SK-N-MC (cell line): ENCODE measurements around the gene SOD2.

ENCODE experiments used
- DNase-seq: peaks from one replicate; pipeline ENCODE4 v3.0.0-alpha.2; 2011; ENCODE audit warnings: low read depth, low spot score
- H3K27ac ChIP-seq: fragments of 200-600 bp; sonication (generic); 2 replicates; pipeline ENCODE4 v1.5.1; 2016; ENCODE audit warnings: mixed run types
- H3K36me3 ChIP-seq: fragments of 200-600 bp; sonication (generic); 2 replicates; pipeline ENCODE4 v1.6.1; 2017; ENCODE audit warnings: antibody characterized with exemption, low read length, mixed read lengths; ENCODE audit not compliant: insufficient read depth
- H3K4me3 ChIP-seq: fragments of 200-600 bp; sonication (generic); 2 replicates; pipeline ENCODE4 v1.5.1; 2016
- H3K9ac ChIP-seq: fragments of 200-600 bp; sonication (generic); 2 replicates; pipeline ENCODE4 v1.8.0; 2017; ENCODE audit warnings: mixed run types, mixed read lengths; ENCODE audit not compliant: insufficient read length
- H3K9me3 ChIP-seq: fragments of 200-600 bp; sonication (generic); 2 replicates; pipeline ENCODE4 v1.6.1; 2017; ENCODE audit warnings: low read depth, mild to moderate bottlenecking, antibody characterized with exemption, low read length, moderate library complexity, mixed read lengths
- EZH2 ChIP-seq: fragments of 200-600 bp; sonication (generic); IDR thresholded peaks from one replicate; pipeline ENCODE4 v1.6.1; 2017; ENCODE audit warnings: antibody characterized with exemption
- FOXP2 ChIP-seq: optimal IDR thresholded peaks from 2 replicates; pipeline ENCODE3; 2011; ENCODE audit warnings: mild to moderate bottlenecking, moderate library complexity; ENCODE audit not compliant: insufficient read depth; ENCODE audit errors: extremely low read length, control extremely low read depth
- POLR2AphosphoS5 ChIP-seq: IDR thresholded peaks from 2 replicates; pipeline ENCODE4 v1.6.1; 2012; ENCODE audit warnings: mild to moderate bottlenecking, low read depth, low read length, borderline replicate concordance

SOD2 gene

GRCh38 chr6:159689001-159689400 lies 4.0 kb downstream of the SOD2 start:
- no peak overlapping the region for H3K9ac ChIP-seq
- H3K9me3 ChIP-seq = no peaks in the 10 kb centered on the region
- no peak for TF ChIP-seq POLR2AphosphoS5
- no peak for TF ChIP-seq EZH2
- no peak for TF ChIP-seq FOXP2
- H3K27ac ChIP-seq = no peak overlapping the region
- peaks cover 40% of the 10 kb centered on the region for H3K36me3 ChIP-seq
- H3K4me3 ChIP-seq = no peak overlapping the region
- no peak for DNase-seq

GRCh38 chr6:159688266-159688905 lies 4.7 kb downstream of the SOD2 start:
- DNase-seq = no peak
- H3K36me3 ChIP-seq = peaks cover 46% of the 10 kb centered on the region
- H3K4me3 ChIP-seq = no peak overlapping the region
- no peak overlapping the region for H3K9ac ChIP-seq
- no peaks in the 10 kb centered on the region for H3K9me3 ChIP-seq
- TF ChIP-seq EZH2 (no peak), POLR2AphosphoS5 (no peak), FOXP2 (no peak)
- H3K27ac ChIP-seq = no peak overlapping the region

- TF ChIP-seq EZH2 = no peak
- no peak for TF ChIP-seq FOXP2
- TF ChIP-seq POLR2AphosphoS5 = no peak
- Histone ChIP-seq H3K36me3 (peaks cover 46% of the 10 kb centered on the region), H3K9me3 (no peaks in the 10 kb centered on the region), H3K4me3 (no peak overlapping the region), H3K9ac (no peak overlapping the region), H3K27ac (peak overlapping the region; percentile 63)
- no peak for DNase-seq
Measured at GRCh38 chr6:159687341-159687740, 5.7 kb downstream of the SOD2 start.

GRCh38 chr6:159686703-159687102 lies 6.3 kb downstream of the SOD2 start:
- no peak for TF ChIP-seq EZH2
- no peak for TF ChIP-seq POLR2AphosphoS5
- TF ChIP-seq FOXP2 = no peak
- H3K9ac ChIP-seq = peak overlapping the region; percentile 1

GRCh38 chr6:159686040-159686439 lies 7.0 kb downstream of the SOD2 start:
- TF ChIP-seq EZH2 (no peak), POLR2AphosphoS5 (no peak), FOXP2 (no peak)
- Histone ChIP-seq H3K9ac (no peak overlapping the region), H3K4me3 (no peak overlapping the region), H3K27ac (no peak overlapping the region), H3K36me3 (peaks cover 51% of the 10 kb centered on the region), H3K9me3 (no peaks in the 10 kb centered on the region)
- DNase-seq = no peak

More at GRCh38 chr6:159686703-159687102, 6.3 kb downstream of the SOD2 start:
- Histone ChIP-seq H3K27ac (peak overlapping the region; percentile 63), H3K9me3 (no peaks in the 10 kb centered on the region), H3K4me3 (no peak overlapping the region), H3K36me3 (peaks cover 49% of the 10 kb centered on the region)
- DNase-seq = no peak

GRCh38 chr6:159684013-159684304 lies 9.1 kb downstream of the SOD2 start:
- TF ChIP-seq POLR2AphosphoS5 (no peak), EZH2 (no peak), FOXP2 (no peak)
- Histone ChIP-seq H3K9ac (no peak overlapping the region), H3K36me3 (peaks cover 51% of the 10 kb centered on the region), H3K27ac (no peak overlapping the region), H3K9me3 (no peaks in the 10 kb centered on the region), H3K4me3 (no peak overlapping the region)
- DNase-seq = no peak

- no peak overlapping the region for H3K9ac ChIP-seq
- peak overlapping the region; percentile 6; the same call in 1 of the 2 replicates for H3K27ac ChIP-seq
- H3K9me3 ChIP-seq = no peaks in the 10 kb centered on the region
- TF ChIP-seq EZH2 = no peak
- no peak for TF ChIP-seq FOXP2
- no peak for DNase-seq
- peaks cover 47% of the 10 kb centered on the region for H3K36me3 ChIP-seq
- H3K4me3 ChIP-seq = no peak overlapping the region
Measured at GRCh38 chr6:159682810-159683209, 10.2 kb downstream of the SOD2 start.

- H3K36me3 ChIP-seq = peaks cover 45% of the 10 kb centered on the region
- no peaks in the 10 kb centered on the region for H3K9me3 ChIP-seq
- DNase-seq = no peak
- no peak overlapping the region for H3K9ac ChIP-seq
- peak overlapping the region; percentile 6; the same call in 1 of the 2 replicates for H3K27ac ChIP-seq
- no peak for TF ChIP-seq POLR2AphosphoS5
- no peak for TF ChIP-seq FOXP2
- TF ChIP-seq EZH2 = no peak
- no peak overlapping the region for H3K4me3 ChIP-seq
Measured at GRCh38 chr6:159682295-159682694, 10.7 kb downstream of the SOD2 start.
